ENCODE results near the gene SFMBT2.
"Not testable (repeated sequence)": the region's sequence is repeated elsewhere in the genome, so short reads cannot be mapped to it uniquely, and the experiment has no call there.

SFMBT2 gene

DNA sequence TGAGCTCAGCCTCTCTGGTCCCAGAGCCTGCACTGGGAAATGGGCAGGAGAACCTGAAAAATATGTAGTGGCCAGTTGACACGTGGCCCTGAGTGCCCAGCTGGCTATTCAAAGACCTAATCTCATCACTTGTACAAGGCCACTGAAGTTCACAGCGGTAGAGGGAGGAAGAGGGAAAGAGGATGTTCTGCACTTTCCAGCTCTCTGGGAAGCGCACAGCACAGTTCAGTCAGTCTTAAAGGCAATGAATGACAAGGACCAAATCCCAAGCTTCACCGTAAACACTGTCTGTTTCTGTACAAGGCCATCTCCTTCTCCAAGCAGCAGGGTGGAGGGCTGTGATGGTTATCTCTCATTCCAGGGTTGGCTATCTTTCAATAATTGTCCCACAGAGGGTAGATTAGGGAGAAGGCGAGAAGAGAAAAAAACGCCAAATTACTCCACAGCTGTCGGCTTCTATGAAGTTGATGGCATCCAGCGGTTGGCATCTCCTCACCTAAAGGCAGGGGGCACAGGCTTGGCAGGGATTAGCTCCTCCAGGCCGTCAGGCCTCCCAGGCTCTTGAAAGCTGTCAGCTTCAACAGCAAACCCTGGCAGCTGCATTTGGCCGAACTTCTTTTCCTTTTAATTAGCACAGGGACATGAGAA lies 10.6 kb downstream of the SFMBT2 start:
- no peak for DNase-seq

DNA sequence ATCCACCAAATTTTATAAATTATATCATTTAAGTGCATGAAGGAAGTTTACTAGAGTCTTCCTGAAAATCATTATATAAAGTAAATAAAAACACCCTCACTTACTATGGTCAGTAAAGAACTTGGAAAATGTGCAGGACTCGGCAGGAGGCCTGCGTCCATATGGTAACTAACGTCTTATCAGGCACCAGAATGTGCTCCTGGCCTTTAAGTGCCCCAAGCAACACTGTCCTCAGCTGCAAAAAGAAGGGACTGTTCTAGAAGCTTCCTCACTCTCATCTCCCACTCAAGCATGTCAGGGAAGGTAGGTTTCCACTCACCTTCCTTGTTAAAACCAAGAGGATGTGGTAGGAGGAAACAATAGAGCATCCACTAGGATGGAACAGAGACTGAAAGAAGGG lies 11.3 kb downstream of the SFMBT2 start:
- no peak for DNase-seq

DNA sequence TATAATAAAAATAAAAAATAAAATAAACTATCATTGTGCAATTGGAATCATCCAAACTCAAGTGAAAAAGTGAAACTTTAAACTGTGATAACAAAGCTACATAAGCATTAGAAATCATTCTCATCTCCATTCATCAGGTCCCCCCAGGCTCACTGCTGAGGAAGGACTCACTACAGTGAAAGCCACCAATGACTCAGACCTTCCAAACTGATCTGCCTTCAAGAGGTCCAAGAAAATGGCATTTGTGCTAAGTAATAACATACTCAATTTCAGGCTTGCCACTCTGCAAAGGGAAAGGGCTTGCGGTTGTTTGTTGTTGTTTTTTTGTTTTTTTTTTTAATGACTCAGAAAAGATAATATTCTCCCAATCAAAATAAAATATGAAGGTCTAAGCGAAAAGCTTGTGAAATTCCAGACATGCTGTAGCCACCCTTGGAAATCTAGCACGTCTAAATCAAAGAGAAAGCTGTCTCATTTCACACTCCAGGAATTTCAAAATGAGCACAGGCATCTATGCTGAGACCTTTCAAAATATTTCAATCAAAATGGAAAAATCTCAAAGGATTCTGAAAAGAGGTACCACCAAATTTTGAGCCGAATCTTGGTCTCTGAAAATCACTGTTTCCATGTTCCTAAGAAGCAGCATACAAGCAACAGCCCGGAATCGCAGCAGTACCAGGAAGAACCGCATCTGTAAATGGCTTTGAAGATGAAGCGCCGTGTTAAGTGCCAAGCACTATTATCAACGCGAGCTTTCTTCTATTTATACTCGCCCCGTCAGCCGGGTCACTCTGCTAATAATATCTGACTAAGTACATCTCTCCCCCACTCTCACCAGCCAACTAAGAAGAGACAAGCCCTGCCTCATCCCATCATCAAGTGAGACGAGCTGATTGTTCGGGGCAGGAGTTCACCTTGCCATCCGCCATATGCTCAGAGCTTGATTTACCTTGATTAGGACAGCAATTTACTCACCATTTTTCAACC lies 13.5 kb downstream of the SFMBT2 start:
- no peak for DNase-seq

DNA sequence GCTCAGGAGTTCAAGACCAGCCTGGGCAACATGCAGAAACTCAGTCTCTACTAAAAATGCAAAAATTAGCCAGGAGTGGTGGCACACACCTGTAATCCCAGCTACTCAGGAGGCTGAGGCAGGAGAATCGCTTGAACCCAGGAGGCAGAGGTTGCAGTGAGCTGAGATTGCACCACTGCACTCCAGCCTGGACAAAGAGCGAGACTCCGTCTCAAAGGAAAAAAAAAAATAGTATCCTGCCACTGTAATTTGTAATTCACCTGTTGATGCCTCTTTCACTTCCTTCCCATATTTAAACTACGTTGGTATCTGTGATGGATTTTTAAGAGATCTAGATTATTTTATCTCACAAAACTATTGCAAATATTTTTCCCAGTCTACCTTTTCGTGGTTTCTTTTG lies 18.5 kb downstream of the SFMBT2 start:
- DNase-seq = not testable (repeated sequence)

DNA sequence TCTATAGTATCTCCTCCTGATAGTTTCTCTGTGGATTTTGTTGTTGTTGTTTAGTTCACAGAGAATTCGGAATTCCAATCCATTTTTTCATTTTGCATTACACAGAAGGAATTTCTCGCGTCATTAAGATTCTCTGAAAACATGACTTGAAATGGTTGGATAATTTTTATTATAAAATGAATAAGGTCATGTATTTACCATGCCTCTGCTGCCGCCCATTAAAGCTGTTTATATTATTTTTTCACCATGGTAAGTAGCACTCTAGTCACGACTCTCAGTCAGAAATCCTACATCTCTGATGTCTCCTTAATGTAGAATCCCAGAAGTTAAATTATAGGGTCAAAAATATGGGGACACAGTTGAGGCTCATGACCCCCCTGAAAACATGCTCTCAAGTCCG lies 19.1 kb downstream of the SFMBT2 start:
- DNase-seq = no peak

DNA sequence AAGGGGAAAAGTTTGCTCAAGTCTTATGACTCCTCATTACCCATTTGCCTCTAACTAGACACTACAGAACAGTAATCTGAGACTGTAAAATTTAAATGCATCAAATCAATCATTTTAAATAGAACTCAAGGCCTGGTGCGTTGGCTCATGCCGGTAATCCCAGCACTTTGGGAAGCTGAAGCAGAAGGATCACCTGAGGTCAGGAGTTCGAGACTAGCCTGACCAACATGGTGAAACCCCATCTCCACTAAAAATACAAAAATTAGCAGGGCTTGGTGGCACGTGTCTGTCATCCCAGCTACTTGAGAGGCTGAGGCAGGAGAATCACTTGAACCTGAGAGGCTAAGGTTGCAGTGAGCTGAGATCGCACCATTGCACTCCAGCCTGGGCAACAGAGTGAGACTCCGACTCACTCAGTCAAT lies 20.1 kb downstream of the SFMBT2 start:
- not testable (repeated sequence) for DNase-seq

DNA sequence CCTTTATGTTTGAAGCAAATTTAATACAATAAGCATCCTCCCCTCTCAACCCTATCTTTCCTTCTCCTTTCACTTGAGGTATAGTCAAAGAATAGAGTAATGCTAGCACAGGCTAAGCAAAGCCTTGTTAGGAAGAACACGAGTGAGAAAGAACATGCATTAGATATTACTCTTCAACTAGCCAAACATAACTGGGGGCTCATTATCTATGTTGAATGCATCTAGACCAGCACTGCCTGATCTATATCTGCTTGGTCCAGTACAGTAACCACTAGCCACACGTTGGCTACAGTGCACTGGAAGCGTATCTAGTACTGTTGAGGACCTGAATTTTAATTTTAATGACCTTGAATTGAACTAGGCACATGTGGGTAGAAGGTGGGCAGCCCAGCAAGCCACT lies 21.0 kb downstream of the SFMBT2 start:
- DNase-seq = no peak

DNA sequence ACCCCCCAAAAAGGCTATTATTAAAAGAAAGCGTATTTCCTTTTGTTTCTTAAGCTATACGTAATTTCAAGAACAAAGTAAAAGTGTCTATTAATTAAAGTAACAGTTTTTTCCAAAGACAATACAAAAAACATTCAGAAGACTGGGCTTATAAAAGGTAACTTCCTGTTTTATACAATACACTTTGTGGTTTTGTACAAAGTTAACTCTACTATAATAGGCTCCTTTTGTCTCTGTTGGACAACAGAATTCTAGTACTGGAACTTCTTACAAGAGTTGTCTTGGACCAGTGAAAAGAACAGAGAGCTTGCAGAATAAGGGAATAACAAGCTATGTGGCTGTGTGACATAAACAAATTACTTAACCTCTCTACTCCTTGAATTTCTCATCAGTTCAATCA lies 21.5 kb downstream of the SFMBT2 start:
- DNase-seq = no peak

DNA sequence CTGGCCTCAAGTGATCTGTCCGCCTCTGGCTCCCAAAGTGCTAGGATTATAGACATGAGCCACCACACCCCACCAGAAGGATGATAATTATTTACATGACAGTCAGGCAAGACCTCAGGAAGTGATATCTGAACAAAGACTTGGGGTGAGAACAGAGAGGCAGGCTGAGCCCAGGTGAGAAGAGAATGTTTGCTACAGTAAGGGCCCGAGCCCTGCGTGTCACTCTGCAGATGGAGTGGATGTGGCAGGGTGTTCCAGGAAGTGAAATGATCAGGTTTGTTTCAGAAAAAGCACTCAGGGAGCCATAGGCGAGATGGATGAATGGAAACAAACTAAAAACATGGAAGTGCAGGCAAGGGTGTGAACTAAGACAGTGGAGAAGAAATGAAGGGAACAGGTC lies 22.2 kb downstream of the SFMBT2 start:
- no peak for DNase-seq

DNA sequence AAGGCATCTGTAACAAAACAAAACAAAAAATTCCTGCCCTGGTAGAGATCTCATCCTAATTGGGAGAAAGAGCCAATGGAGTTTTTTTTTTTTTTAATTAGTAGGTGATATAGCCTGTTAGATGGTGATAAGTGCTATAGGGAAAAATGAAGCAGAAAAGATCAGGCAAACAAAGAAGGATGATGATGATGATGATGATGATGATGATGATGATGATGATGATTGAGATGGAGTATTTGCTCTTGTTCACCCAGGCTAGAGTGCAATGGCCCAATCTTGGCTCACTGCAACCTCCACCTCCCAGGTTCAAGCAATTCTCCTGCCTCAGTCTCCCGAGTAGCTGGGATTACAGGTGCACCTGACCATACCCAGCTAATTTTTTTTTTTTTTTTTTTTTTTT lies 22.7 kb downstream of the SFMBT2 start:
- DNase-seq = not testable (repeated sequence)

DNA sequence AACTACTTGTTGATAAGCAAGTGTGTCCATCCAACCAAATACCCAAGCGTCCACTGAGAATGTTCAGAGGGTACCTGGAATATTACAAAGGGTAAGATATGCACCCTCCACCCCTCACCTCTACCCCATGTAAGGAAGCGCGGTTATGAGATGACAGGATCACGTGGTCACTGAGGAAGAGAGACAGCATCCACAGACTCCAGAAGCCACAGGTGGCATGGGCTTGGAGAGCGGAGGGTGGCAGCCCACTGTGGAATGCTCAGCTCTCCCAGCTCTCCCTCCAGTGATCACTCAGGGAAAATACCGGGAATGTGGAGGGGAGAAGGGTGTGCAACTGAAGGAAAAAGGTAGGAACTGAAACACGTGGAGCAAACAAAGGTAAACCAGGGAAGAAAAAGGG lies 25.7 kb downstream of the SFMBT2 start:
- no peak for DNase-seq

DNA sequence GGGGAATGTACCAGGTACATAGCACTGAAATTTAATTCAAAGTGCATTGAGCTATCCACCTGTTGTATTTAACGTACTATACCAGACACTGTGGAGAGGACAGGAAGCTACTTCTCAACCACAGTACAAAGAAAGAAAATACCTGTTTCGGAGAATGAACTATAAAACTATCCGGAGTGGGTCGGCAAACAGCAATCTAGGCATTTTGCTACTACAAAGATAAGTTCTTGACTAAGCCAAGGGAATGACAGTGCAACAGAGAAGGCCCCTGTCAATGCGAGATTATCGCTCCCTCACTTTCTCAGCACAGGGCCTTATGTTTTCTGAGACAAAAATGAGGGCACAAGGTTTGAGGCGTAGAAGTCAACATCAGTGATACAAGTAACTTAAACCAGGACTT lies 27.4 kb downstream of the SFMBT2 start:
- no peak for DNase-seq

DNA sequence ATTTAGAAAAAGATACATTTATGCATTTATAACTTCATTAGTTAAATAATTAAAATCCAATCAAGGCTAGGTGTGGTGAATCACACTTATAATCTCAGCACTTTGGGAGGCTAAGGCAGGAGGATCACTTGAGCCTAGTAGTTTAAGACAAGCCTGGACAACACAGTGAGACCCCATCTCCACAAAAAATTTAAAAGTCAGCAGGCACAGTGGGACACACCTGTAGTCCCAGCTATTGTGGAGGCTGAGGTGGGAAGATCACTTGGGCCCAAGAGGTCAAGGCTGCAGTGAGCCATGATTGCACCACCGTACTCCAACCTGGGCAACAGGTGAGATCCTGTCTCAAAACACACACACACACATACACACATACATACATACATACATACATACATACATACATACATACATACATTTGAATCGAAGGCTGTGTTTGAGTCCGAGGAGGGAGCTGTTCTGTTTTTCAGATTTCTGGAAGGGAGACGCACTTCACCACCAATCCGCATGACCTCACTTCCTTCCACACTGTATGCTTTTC lies 30.1 kb downstream of the SFMBT2 start:
- no peak for DNase-seq

DNA sequence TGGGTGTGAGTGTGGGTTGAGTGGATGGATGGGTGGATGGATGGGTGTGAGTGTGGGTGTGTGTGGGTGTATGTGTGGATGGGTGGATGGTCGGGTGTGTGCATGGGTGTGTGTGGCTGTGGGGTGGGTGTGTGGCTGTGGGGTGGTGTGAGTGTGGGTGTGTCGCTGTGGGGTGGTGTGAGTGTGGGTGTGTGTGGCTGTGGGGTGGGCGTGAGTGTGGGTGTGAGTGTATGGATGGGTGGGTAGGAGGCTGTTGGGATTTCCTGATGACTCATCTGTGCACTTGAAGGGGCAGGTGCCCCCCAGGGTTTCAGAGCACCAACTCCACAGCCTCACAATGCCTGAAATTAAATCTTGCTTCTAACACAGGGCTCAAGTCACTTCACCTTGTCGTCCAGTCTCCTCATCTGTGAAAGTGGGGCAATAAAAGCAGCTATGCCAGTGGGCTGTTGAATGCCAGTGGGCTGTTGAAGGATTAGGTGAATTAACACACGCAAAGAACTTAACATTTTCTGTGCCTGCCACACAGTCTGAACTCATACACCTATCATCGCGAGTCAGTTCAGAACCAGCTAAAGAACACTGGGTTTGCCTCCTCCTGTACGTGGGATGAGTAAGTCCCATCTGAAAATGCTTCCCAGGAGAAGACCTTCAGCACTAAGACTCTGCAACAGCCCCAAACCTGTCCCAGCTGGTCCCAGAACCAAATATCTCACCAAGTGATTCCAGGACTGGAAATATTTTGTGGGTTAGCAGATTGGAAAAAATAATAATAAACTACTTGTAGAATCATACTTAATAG lies 32.0 kb downstream of the SFMBT2 start:
- no peak for DNase-seq

DNA sequence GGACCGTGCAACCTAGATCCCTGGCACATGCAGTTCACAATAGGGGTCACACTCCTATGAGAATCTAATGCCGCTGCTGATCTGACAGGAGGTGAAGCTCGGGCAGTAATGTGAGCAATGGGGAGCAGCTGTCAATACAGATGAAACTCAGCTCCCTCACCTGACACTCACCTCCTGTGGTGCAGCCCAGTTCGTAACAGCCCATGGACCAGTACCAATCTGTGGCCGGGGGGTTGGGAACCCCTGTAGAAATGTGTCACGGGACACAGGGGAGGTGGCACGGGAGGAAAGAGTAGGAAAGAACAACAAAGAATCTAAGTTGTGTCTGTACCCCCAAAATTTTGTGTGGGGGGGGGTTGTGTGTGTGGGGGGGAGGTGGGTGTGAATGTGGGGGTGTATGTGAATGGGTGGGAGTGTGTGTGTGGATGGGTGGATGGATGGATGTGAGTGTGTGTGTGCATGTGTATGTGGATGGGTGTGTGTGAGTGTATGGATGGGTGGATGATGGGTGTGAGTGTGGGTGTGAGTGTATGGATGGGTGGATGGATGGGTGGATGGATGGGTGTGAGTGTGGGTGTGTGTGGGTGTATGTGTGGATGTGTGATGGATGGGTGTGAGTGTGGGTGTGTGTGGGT lies 33.1 kb downstream of the SFMBT2 start:
- no peak for DNase-seq

DNA sequence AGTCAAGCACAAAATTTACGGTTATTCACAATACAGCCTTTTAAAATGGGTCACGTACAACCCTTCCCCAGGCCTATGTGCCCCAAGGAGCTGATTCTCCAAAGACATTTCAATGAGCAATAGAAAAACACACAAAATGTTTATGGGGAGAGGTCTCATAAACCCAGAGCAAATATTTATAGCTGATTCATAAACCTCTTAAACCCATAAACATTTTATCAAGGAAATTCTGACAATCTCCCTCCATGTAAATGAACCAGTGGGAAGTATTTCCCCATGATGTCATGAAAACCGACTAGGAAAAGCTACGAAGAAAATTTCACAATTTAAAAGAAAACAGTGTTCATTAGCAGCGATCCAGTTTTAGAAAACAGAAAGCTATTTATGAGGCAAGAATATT lies 36.0 kb downstream of the SFMBT2 start:
- no peak for DNase-seq

DNA sequence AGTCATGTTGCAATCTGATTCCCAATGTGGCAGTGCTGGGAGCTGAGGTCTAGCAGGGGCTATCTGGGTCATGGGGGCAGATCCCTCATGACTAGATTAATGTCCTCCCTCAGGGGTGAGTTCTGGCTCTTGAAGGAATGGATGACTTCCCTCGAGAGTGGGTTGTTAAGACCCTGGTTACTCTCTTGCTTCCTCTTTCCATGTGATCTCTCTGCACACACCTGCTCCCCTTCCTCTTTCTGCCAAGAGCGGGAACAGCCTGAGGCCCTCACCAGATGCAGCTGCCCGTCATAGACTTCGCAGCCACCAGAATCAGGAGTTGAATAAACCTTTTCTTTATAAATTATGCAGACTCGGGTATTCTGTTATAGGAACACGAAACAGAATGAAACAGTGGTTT lies 37.8 kb downstream of the SFMBT2 start:
- DNase-seq = no peak

DNA sequence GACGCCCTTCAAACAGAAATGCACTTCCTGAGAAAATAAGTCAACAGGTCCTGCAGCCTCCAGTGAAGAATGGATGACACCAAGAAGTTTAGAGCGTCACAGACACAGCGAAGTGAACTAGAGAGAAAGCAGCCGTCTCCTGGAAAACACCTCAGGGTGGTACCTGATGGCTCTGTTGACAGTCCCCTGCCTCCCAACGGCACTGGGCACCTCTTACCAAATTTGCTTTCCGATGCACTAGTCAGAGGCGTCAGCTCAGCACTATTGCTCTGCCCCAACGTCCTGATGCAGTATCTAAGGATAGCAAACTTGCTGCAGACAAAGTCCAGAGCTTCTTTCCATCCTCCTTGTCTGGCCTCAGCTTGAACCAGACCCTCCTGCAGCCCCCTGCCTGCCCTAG lies 38.3 kb downstream of the SFMBT2 start:
- no peak for DNase-seq

DNA sequence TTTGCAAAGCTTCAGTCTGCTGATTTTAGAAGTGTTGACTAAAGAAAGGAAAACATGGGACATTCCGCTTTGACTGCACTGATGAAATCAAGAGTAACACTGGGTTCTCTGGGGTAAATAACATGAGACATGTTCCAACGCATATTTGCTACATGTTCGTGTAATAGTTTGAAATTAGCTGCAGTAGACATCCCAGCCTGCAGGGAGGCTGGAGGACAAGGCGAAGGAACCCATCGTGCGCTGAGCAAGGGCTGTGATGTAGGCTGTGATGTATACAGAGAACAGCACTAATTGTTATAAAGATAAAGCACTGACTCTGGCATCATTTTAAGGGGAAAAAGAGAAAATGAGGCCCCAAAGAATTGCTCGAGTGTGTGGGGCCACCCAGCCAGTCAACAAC lies 40.3 kb downstream of the SFMBT2 start:
- no peak for DNase-seq

DNA sequence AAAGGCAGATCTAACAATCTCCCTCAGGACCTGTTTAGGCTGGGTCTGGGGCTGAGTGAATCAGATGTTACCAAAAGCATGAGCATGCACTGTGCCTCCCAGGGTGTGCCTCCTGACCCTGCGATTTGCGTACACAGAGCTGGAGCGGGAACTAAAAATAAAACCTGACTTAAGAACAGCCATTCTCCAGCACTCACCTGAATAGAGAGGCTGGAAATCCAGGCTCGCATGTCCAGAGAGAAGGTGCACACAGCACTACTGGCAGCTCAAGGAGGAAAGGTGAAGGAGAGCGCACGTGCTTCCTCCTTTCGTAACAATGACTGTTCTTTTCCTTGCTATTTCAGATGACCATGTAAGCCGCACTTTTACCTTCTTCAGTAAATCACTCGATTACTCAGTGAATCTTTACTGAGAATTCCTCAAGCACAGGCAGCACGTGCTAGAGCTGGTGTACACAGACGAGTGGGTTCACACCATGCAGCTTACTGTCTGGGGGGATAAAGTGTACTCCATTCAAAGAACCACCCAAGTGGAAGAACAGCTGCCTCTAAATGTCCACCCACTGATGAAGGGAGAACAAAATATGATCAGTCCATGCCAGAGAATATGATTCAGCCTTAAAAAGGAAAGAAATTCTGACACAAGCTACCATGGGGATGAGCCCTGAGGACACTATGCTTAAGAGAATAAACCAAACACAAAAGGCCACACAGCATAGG lies 45.6 kb downstream of the SFMBT2 start:
- no peak for DNase-seq

DNA sequence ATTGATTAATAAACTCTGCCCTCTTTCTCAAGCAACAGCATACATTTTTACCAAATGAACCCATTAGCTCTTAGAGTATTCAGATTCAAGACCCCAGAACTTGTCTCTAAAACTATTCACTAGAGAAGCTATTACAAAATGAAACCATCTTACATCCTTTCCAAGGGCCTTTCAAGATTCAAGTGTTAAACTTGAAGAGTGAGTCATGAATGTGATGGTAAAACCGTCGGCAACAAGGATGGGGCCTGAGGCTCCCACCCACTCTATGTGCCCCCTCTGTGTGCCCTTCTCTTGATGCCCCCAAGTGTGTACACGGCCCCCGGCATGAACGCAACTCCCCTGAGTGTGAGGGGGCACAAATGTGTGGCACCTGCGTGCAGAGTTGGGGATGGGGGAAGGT lies 46.4 kb downstream of the SFMBT2 start:
- DNase-seq = no peak

DNA sequence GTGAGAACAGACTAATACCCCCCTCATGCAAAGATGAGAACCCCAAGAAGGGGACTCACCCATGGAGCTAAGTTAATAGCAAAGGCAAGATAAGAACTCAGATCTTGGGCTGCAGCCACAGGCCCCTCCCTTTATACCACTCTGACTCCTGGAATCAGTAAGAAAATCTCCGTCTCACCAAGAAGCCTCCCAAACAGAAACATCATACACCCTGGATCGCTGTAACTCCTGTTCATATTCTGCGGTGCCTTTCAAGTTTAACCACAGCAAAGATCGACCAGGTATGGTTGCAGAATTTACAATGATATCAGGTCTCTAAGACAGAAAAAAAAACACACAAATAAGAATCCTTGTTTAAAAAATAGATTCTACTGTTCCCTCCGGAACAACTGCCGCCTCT lies 47.1 kb downstream of the SFMBT2 start:
- DNase-seq = no peak

Measured in KG1 (cell line).